Endothelial cell of umbilical vein (primary cell): ENCODE measurements around the gene BCL2A1.

ENCODE experiments used
- EZH2 ChIP-seq: IDR thresholded peaks from 2 replicates; pipeline ENCODE4 v1.6.1; 2012; ENCODE audit warnings: borderline replicate concordance, low read depth, mild to moderate bottlenecking, moderate library complexity, low read length, inconsistent platforms; ENCODE audit not compliant: severe bottlenecking
- GATA2 ChIP-seq: IDR thresholded peaks from 2 replicates; pipeline ENCODE4 v1.7.0; 2011; ENCODE audit warnings: low read depth, mild to moderate bottlenecking, moderate library complexity, mixed read lengths, low read length; ENCODE audit not compliant: insufficient read length, insufficient read depth
- POLR2A ChIP-seq: IDR thresholded peaks from 2 replicates; pipeline ENCODE4 v1.6.1; 2012; ENCODE audit warnings: low read depth, mild to moderate bottlenecking, control low read depth, low read length
- TF ChIP-seq, protein P1 (sequence below), 2 donors: IDR thresholded peaks; 1 replicate in 1 of 2; 2 replicates in 1 of 2; pipeline ENCODE4 v1.5.1; 2011; ENCODE audit warnings: low read length in 2 of 2, mild to moderate bottlenecking in 2 of 2, moderate library complexity in 2 of 2, control low read depth in 1 of 2, inconsistent platforms in 1 of 2, low read depth in 1 of 2; ENCODE audit not compliant: insufficient read depth in 1 of 2; ENCODE audit errors: extremely low read depth in 1 of 2

DNA sequence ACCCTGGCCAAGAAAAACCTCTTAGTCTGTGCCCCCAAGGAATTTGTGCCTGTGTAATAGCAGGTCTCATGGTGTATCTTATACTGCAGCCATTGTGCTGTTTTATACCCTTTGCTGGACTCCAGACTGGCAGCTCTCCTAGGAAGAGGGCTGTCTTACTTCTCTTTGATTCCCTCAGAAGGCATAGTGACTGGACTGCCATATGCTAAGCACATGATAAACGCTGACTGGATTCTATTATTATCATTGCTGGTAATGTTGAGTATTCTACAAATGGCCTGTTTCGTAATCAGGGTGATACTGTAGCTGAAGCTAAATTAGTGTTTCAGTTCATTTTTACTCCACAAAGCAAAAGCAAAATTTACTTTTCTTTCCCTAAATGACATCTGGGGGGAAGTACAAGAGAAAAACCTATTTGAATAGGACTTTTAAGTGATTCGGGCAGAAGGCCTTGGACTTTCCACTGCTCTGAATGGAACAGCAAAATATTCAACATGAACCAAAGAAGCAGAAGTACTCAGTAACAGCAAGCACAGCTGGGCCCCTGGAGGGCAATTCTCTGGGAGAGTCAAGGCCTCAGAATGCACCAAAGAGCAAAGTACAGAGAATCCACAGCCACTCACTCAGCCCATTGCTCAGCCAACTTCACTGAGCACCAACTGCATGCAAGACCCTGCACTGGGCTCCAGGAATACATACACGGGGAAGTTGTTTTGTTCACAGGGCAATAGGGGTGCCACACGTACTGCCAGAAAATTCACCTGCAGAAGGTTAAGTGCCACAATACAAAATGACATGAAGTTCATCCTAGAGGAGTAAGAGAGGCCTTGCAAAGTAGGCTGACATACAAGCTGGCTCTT, 7.9 kb upstream of the BCL2A1 start:
- TF ChIP-seq POLR2A (no peak), GATA2 (no peak), EZH2 (no peak)
- TF ChIP-seq, protein P1, sequence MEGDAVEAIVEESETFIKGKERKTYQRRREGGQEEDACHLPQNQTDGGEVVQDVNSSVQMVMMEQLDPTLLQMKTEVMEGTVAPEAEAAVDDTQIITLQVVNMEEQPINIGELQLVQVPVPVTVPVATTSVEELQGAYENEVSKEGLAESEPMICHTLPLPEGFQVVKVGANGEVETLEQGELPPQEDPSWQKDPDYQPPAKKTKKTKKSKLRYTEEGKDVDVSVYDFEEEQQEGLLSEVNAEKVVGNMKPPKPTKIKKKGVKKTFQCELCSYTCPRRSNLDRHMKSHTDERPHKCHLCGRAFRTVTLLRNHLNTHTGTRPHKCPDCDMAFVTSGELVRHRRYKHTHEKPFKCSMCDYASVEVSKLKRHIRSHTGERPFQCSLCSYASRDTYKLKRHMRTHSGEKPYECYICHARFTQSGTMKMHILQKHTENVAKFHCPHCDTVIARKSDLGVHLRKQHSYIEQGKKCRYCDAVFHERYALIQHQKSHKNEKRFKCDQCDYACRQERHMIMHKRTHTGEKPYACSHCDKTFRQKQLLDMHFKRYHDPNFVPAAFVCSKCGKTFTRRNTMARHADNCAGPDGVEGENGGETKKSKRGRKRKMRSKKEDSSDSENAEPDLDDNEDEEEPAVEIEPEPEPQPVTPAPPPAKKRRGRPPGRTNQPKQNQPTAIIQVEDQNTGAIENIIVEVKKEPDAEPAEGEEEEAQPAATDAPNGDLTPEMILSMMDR (IDR thresholded peaks at IDR 0.05; ENCODE audit: extremely low read depth in 1 of 2, insufficient read depth in 1 of 2, low read depth in 1 of 2, low read length in 2 of 2), result no peak
